Cortex of kidney (tissue), 1 donor: ENCODE results near the gene ARRB1.
"Not testable (repeated sequence)": the region's sequence is repeated elsewhere in the genome, so short reads cannot be mapped to it uniquely, and the experiment has no call there.

Experiments used
- DNase-seq: peaks from one replicate; lab custom pipeline; 2025; lab: John Stamatoyannopoulos, UW

ARRB1 gene

GRCh38 chr11:75351541-75351790 lies at the start of gene ARRB1:
ARRB1 (minus strand) TSS chr11:75351661; CDS start chr11:75351607, 54 bp downstream.
- no peak for DNase-seq

DNA sequence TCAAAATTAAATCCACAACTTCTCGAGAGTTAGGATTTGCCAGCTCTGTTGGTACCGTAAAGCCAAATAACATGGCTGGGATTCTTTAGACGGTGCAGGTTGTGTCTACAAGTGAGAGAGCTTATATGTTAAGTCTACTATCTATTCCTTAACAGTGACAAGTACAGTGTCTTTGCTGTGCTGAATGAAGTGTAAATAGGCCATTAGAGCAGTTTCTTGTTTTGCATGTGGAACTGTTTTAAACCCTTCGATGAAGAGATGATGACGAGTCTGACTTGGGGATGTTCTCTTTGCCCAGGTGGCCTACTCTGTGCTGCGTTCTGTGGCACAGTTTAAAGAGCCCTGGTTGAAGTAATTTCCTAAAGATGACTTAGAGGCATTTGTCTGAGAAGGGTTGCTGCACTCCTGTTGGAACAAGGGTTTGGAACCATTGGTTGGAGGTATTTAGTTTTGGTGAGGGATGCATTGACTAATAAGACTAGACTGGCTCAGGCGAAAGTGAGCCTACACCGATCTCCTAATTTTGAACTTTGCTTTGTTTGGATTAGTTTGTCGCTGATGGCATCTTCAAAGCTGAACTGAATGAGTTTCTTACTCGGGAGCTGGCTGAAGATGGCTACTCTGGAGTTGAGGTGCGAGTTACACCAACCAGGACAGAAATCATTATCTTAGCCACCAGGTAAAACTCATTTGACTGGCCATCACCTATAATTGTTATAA lies 48.8 kb upstream of the ARRB1 start:
- no peak for DNase-seq

GRCh38 chr11:75399344-75400145 lies 48.1 kb upstream of the ARRB1 start, which contains the start of gene RPS3:
RPS3 (plus strand) TSS chr11:75399518; CDS start chr11:75399548, 30 bp downstream.
- no peak for DNase-seq

- DNase-seq, result no peak
Observed at GRCh38 chr11:75398906-75399305, 47.4 kb upstream of the ARRB1 start.

DNA sequence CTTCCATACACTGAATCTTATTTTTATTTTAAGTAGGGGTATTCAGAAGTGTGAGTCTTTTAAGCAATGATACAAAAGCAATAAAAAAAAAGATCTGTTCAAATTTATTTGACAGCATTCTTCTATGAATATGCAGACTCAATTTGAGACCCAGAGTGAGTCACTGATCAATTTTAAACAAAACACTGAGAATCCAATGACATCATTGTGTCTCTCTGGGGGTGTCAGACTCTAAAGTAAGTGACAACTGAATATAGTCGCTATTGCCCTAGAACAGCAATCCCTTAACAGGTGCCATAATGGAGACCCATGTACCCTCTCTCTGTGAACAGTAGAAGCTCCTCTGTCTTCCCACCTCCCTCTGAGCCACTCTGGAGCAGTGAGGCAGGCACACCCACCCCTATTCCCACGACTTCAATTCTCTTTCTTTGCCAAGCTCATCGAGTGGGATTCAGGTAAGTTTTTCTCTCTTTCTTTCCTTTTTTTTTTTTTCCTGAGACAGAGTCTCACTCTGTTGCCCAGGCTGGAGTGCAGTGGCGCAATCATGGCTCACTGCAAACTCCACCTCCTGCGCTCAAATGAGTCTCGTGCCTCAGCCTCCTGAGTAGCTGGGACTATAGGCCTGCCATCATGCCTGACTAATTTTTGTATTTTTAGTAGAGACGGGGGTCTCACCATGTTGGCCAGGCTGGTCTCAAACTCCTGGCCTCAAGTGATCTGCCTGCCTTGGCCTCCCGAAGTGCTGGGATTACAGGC lies 42.8 kb upstream of the ARRB1 start:
- no peak for DNase-seq

DNA sequence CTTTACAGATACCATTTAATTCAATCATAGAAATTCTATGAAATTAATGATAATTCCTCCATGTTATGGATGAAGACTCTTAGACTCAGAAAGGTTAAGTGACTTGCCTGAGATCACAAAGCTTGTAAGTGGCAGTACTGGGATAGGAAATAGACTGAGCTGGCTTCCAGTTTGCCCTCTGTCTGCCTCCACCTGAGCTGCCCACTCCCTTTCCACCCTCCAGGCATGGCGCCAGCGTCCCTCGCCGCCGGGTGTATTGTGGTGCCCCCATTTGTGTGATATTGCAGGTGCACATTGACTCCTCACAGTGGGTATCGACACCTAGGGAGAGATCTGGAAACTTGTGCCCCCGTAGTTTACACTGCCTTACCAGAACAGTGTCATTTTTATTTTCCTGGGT lies 38.5 kb upstream of the ARRB1 start:
- no peak for DNase-seq

GRCh38 chr11:75389276-75389605 lies 37.8 kb upstream of the ARRB1 start:
- DNase-seq, result no peak

- no peak for DNase-seq
Observed at GRCh38 chr11:75388386-75389275, 37.2 kb upstream of the ARRB1 start.

- no peak for DNase-seq
Observed at GRCh38 chr11:75387736-75388294, 36.4 kb upstream of the ARRB1 start.

GRCh38 chr11:75386942-75387630 lies 35.6 kb upstream of the ARRB1 start:
- no peak for DNase-seq

GRCh38 chr11:75384438-75385080 lies 33.1 kb upstream of the ARRB1 start:
- DNase-seq, result no peak

DNA sequence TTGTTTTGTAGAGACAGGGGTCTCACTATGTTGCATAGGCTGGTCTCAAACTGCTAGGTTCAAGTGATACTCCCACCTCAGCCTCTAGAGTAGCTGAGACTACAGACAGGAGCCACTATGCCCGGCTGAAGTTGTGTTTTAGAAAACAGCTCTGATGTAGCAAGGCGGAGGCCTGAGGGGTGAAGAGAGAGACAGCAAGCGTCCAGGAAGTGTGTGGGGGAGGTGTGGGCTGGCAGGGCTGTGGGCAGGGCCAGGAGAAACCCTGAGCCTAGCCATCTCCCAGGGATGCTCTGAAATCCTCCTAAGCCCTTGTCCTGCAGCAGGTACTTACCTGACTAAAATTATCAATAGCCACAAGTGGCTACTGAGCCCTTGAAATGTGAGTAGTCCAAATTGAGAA lies 31.8 kb upstream of the ARRB1 start:
- DNase-seq, result no peak

GRCh38 chr11:75380716-75381420 lies 29.4 kb upstream of the ARRB1 start:
- DNase-seq, result no peak

DNA sequence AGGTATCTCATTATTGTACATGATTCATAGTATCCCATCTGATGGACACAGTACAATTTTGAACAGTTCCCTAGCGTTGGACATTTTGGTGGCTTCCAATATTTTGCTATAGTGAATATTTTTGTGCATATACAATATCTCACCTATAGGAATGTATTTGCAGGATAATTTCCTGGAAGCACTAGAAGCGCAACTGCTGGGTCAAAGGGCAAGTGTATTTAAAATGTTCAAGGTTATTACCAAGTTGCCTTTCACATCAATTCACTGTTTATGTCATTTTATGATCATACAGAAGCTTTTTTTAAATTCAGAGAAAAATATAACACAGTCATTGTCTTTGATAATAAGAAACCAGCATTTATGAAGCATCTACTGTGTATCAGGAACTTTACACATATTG lies 28.8 kb upstream of the ARRB1 start:
- DNase-seq, result no peak

DNA sequence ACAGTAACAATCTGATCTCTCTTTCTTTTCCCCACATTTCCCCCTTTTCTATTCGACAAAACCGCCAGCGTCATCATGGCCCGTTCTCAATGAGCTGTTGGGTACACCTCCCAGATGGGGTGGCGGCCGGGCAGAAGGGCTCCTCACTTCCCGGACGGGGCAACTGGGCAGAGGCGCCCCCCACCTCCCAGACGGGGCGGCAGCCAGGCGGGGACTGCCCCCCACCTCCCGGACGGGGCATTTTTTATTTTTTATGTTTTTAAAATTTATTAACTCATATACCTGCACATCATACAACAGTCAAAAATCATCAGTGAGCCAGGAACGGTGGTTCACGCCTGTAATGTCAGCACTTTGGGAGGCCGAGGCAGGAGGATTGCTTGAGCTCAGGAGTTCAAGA lies 27.3 kb upstream of the ARRB1 start:
- not testable (repeated sequence) for DNase-seq

DNA sequence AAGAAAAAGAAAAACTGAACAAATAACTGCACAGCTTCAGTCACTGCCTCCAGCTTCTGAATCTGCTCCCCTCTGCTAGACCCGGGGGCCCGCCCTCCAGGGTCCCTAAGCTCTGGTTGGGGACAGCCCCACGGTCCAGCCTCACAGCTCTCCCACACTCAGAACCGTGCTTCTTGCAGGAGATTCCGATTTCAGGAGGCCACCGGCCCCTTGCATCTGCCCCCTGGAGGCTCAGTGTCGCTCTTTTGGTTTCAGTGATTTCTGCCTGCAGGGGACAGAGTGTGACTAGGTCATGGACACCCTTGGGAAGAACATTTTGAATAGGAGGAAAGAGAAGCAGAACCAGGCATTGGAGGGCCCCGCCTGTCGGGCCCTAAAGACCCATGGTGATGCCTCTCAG lies 24.7 kb upstream of the ARRB1 start:
- DNase-seq, result no peak

DNA sequence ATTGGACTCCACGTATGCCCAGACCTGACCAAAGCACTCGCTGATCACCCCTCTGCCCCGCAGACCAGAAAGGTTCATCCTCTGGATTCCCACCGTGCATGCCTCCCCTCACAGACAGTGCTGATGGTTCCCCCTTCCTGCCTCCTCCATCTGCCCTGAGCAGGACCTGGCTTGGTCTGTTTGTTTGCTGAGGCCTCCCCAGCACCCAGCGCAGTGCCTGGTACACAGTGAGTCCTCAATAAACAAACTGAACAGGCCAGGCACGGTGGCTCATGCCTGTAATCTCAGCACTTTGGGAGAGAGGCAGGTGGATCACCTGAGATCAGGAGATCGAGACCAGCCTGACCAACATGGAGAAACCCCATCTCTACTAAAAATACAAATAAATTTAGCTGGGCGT lies 24.2 kb upstream of the ARRB1 start:
- no peak for DNase-seq

DNA sequence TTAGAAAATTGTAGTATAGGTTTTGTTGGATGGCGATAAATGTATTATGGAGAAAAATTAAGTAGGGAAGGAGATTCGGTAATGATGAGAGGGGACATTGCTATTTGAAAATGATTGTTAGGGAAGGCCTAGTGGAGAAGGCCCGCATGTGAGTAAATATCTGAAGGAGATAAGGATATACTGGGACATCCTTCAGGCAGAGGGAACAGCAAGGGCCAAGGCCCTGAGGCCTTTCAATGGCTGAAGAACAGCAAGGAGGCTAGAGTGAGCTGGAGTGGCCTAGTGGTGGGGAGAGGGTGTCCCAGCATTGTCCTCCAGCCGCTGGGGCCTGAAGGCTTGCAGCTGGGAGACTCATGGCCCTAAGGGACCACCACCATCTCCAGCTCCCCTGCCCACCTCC lies 23.2 kb upstream of the ARRB1 start:
- DNase-seq, result no peak

DNA sequence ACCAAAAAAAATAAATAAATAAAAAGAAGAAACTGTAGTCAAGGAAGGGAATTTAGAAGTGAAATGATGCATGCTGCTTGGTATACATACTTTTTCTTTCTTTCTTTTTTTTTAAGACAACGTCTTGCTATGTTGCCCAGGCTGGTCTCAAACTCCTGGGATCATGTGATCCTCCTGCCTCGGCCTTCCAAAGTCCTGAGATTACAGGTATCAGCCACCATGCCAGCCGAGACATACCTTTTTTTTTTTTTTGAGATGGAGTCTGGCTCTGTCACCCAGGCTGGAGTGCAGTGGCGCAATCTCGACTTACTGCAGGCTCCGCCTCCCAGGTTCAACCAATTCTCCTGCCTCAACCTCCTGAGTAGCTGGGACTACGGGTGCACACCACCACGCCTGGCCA lies 21.7 kb upstream of the ARRB1 start:
- no peak for DNase-seq
